GM19099 (cell line): ENCODE measurements around the gene DNASE1L3.

ENCODE experiments used
- POLR2A ChIP-seq: IDR thresholded peaks from 3 replicates; pipeline ENCODE4 v1.6.1; 2011; ENCODE audit warnings: low read depth; ENCODE audit not compliant: insufficient read length; ENCODE audit errors: extremely low read depth

Gene DNASE1L3

GRCh38 chr3:58238830-58239229, 28.1 kb upstream of the DNASE1L3 start:
- no peak for TF ChIP-seq POLR2A

GRCh38 chr3:58237941-58238681, 27.3 kb upstream of the DNASE1L3 start:
- no peak for TF ChIP-seq POLR2A

- TF ChIP-seq POLR2A = peak; percentile 28
These were observed 26.6 kb upstream of the DNASE1L3 start, which contains the start of gene ABHD6 for GRCh38 chr3:58237238-58237940. TSS of gene ABHD6 (plus strand) at chr3:58237792. CDS start at chr3:58256587, 18,795 bp downstream.

- no peak for TF ChIP-seq POLR2A
These were observed 25.9 kb upstream of the DNASE1L3 start for GRCh38 chr3:58236527-58237237.

GRCh38 chr3:58235970-58236369, 25.2 kb upstream of the DNASE1L3 start:
- TF ChIP-seq POLR2A = no peak

- TF ChIP-seq POLR2A = no peak
These were observed 23.8 kb upstream of the DNASE1L3 start for GRCh38 chr3:58234516-58234931.

- TF ChIP-seq POLR2A = no peak
These were observed 20.9 kb upstream of the DNASE1L3 start for GRCh38 chr3:58231666-58232065.

- no peak for TF ChIP-seq POLR2A
These were observed 20.2 kb upstream of the DNASE1L3 start for GRCh38 chr3:58230876-58231552.

- TF ChIP-seq POLR2A = no peak
These were observed 13.1 kb upstream of the DNASE1L3 start for GRCh38 chr3:58223855-58224254.

- no peak for TF ChIP-seq POLR2A
These were observed 11.5 kb upstream of the DNASE1L3 start for GRCh38 chr3:58222161-58222724.

GRCh38 chr3:58218904-58219303, 8.1 kb upstream of the DNASE1L3 start:
- TF ChIP-seq POLR2A = no peak

GRCh38 chr3:58217209-58217811, 6.5 kb upstream of the DNASE1L3 start:
- no peak for TF ChIP-seq POLR2A

GRCh38 chr3:58216496-58217195, 5.9 kb upstream of the DNASE1L3 start:
- TF ChIP-seq POLR2A = no peak

- no peak for TF ChIP-seq POLR2A
These were observed 4.7 kb upstream of the DNASE1L3 start for GRCh38 chr3:58215317-58216025.
